Spleen (tissue), 13 donors: Measurements from ENCODE around the gene ABI3. TPM values are rescaled to one million over a fixed set of nuclear protein-coding genes. Genes with fewer than 3 reads are reported as not detected.

Experiments
- DNase-seq: peaks from one replicate; pipeline ENCODE4 v3.0.0-alpha.2; 2020
- H3K27ac ChIP-seq, 8 donors: fragments of 200-600 bp; sonication (generic) in 7 of 8; 1 replicate in 4 of 8; 2 replicates in 4 of 8; pipeline versions ENCODE4 v1.5.0 to v1.8.0; 2016 to 2021; ENCODE audit warnings: inconsistent platforms in 4 of 8, mild to moderate bottlenecking in 4 of 8, moderate library complexity in 1 of 8
- H3K27me3 ChIP-seq, 7 donors: fragments of 200-600 bp; sonication (generic) in 6 of 7; replicated peaks in 1 of 7; 1 replicate in 4 of 7; 2 replicates in 3 of 7; pipeline versions ENCODE4 v1.5.0 to v1.8.0; 2016 to 2021; ENCODE audit warnings: inconsistent platforms in 3 of 7, mild to moderate bottlenecking in 1 of 7
- H3K36me3 ChIP-seq, 6 donors: fragments of 200-600 bp; sonication (generic) in 5 of 6; 1 replicate in 4 of 6; 2 replicates in 2 of 6; pipeline versions ENCODE4 v1.5.0 to v1.8.0; 2016 to 2021; ENCODE audit warnings: inconsistent platforms in 2 of 6
- H3K4me1 ChIP-seq, 6 donors: fragments of 200-600 bp; sonication (generic) in 5 of 6; 1 replicate in 3 of 6; 2 replicates in 3 of 6; pipeline versions ENCODE4 v1.5.0 to v1.8.0; 2016 to 2021; ENCODE audit warnings: inconsistent platforms in 3 of 6
- H3K4me3 ChIP-seq, 8 donors: fragments of 200-600 bp; sonication (generic) in 7 of 8; 1 replicate in 4 of 8; 2 replicates in 4 of 8; pipeline versions ENCODE4 v1.5.0 to v1.8.0; 2016 to 2021; ENCODE audit warnings: inconsistent platforms in 4 of 8, mild to moderate bottlenecking in 4 of 8, moderate library complexity in 2 of 8
- H3K9me3 ChIP-seq, 8 donors: fragments of 200-600 bp; sonication (generic) in 7 of 8; 1 replicate in 4 of 8; 2 replicates in 4 of 8; pipeline versions ENCODE4 v1.5.0 to v1.8.0; 2016 to 2021; ENCODE audit warnings: inconsistent platforms in 4 of 8
- CTCF ChIP-seq, 11 experiments: fragments of 200-600 bp in 7 of 11; fragments of 450-650 bp in 4 of 11; sonication (generic) in 4 of 11; IDR thresholded peaks in 8 of 11; conservative IDR thresholded peaks in 3 of 11; 1 replicate in 7 of 11; 2 replicates in 4 of 11; pipeline versions ENCODE4 v1.4.0 to v1.8.0; 2016 to 2021; ENCODE audit warnings: antibody characterized with exemption in 11 of 11, inconsistent platforms in 4 of 11, mild to moderate bottlenecking in 1 of 11
- POLR2A ChIP-seq, 3 donors: fragments of 450-650 bp; IDR thresholded peaks; one replicate each; pipeline ENCODE4 v1.5.1; 2017; ENCODE audit warnings: antibody characterized with exemption in 3 of 3, mild to moderate bottlenecking in 1 of 3
- POLR2AphosphoS5 ChIP-seq, 3 donors: sonication (generic); formaldehyde crosslinking; IDR thresholded peaks; one replicate each; pipeline ENCODE4 v1.5.1; 2017; ENCODE audit warnings: antibody characterized with exemption in 3 of 3
- WGBS, 5 donors: extraction: QIAGEN DNeasy Blood & Tissue Kit in 3 of 5; methylation state at CpG; one replicate each; pipeline versions ENCODE4 v1.1.5 to v1.1.7; 2013 to 2018; 5-methylcytosine and 5-hydroxymethylcytosine counted together
- intact Hi-C: fragments of 100-400 bp; cut with DNase I; formaldehyde crosslinking; loops from one replicate; pipeline ENCODE4 v1.15.0; 2023; ENCODE audit warnings: low total_unique reads
- long read RNA-seq, 2 donors: transcript quantifications; one replicate each; lab custom pipeline, GENCODE V29; 2026
- polyA plus RNA-seq, 3 donors: library from polyadenylated mRNA; stranded (reverse); fragments of 200-250 nt; gene quantifications; one replicate each; pipeline ENCODE4 v1.2.1, GENCODE V29; 2013
- total RNA-seq, 7 donors: library from RNA; depleted of rRNA in 3 of 7; stranded (reverse); fragments of >200 nt in 3 of 7; fragmentation: NEBNext Ultra II Directional in 4 of 7; extraction: Animal tissue kit (Norgen Biotek cat#: 25700) in 4 of 7; gene quantifications; one replicate each; pipeline versions ENCODE4 v1.1.0 to v1.2.1, GENCODE V29; 2016 to 2021
- donor health status: healthy with polysubstance abuse.
- donor health status: DM: no; HTN: no; CAD: no; lungs with moderate emphysema.
- donor health status: DM: no; HTN: no; CAD: no.
- donor health status: Bipolar disorder and iron deficiency.
- donor health status: healthy.
- donor health status: DM: no; HTN: no; CAD: no.
- donor health status: DM: yes; HTN: yes; CAD: no.

Gene ABI3
- 100 to 1,000 TPM in 2 of 7 donors, 10 to 100 TPM in 5; 74.0 to 121 (median 87.2) TPM for total RNA-seq
- polyA plus RNA-seq, result 10 to 100 TPM; 51.3 to 94.7 (median 56.6) TPM
- long read RNA-seq, donor 1, transcript ABI3-201 (8 exons, 2,109 nt), result major isoform, 16 of 28 reads
- long read RNA-seq, donor 1, partial matches to known transcripts, result 12 of 28 reads
- long read RNA-seq, donor 1, other reads (novel, unspliced or antisense), result 0 of 28 reads
- long read RNA-seq, donor 2, transcript ABI3-201 (8 exons, 2,109 nt), result major isoform, 11 of 13 reads
- long read RNA-seq, donor 2, partial matches to known transcripts, result 0 of 13 reads
- long read RNA-seq, donor 2, other reads (novel, unspliced or antisense), result 0 of 13 reads

GRCh38 chr17:49210158-49211029, at the start of gene ABI3, which contains the start of gene GNGT2:
Gene ABI3, plus strand, starts transcription at chr17:49210707. Its CDS starts 18 bp downstream, at chr17:49210725.
Gene GNGT2, minus strand, starts transcription at chr17:49210574. Its CDS starts 3,152 bp downstream, at chr17:49207422.
- DNase-seq, result peak; percentile 91
- Histone ChIP-seq H3K9me3 (no peaks in the 10 kb centered on the region), H3K27me3 (no peaks in the 10 kb centered on the region), H3K4me1 (peaks cover 41 to 86% (median 76%) of the 10 kb centered on the region in 6 donors), H3K36me3 (peaks cover 0 to 29% (median 0%) of the 10 kb centered on the region in 6 donors), H3K4me3 (peak within 1 kb of the TSS; percentile 58 to 88 (median 76)), H3K27ac (peak within 1 kb of the TSS; percentile 71 to 94 (median 87))
- TF ChIP-seq CTCF (IDR thresholded peaks at IDR 0.05 in 8 of 11, conservative IDR thresholded peaks at IDR 0.05 in 3 of 11) (no peak), POLR2AphosphoS5 (IDR thresholded peaks at IDR 0.05) (peak; percentile 82 to 97 (median 96)), POLR2A (IDR thresholded peaks at IDR 0.05) (peak in 2 of 3 donors; percentile 85 to 95)
- WGBS, 5 donors, result 8 to 26% (median 13%) methylated on average over 21 to 22 of the region's 22 CpGs
- intact Hi-C loops, result no loop called here

- no peak for DNase-seq
- no peak overlapping the region for H3K4me3 ChIP-seq
- H3K9me3 ChIP-seq, result no peaks in the 10 kb centered on the region
- H3K4me1 ChIP-seq, result no peaks in the 10 kb centered on the region
- H3K27me3 ChIP-seq, result peaks cover 0 to 55% (median 4%) of the 10 kb centered on the region in 7 donors
- H3K36me3 ChIP-seq, result no peaks in the 10 kb centered on the region
- no peak overlapping the region for H3K27ac ChIP-seq
- 65 to 84% (median 76%) methylated on average over 4 of the region's 4 CpGs for WGBS, 5 donors
- intact Hi-C loops, result no loop called here
- TF ChIP-seq POLR2AphosphoS5 (IDR thresholded peaks at IDR 0.05), result no peak
- TF ChIP-seq POLR2A (IDR thresholded peaks at IDR 0.05), result no peak
- TF ChIP-seq CTCF (IDR thresholded peaks at IDR 0.05 in 8 of 11, conservative IDR thresholded peaks at IDR 0.05 in 3 of 11), result no peak
Observed at GRCh38 chr17:49162866-49163265, 47.6 kb upstream of the ABI3 start.

- H3K4me1 ChIP-seq, result no peaks in the 10 kb centered on the region
- DNase-seq, result no peak
- H3K27ac ChIP-seq, result no peak overlapping the region
- H3K36me3 ChIP-seq, result no peaks in the 10 kb centered on the region
- H3K9me3 ChIP-seq, result no peaks in the 10 kb centered on the region
- TF ChIP-seq CTCF (IDR thresholded peaks at IDR 0.05 in 8 of 11, conservative IDR thresholded peaks at IDR 0.05 in 3 of 11) (no peak), POLR2A (IDR thresholded peaks at IDR 0.05) (no peak), POLR2AphosphoS5 (IDR thresholded peaks at IDR 0.05) (no peak)
- no peak overlapping the region for H3K4me3 ChIP-seq
- H3K27me3 ChIP-seq, result peaks cover 0 to 56% (median 6%) of the 10 kb centered on the region in 7 donors
- WGBS, 5 donors, result 76 to 92% (median 88%) methylated on average over 2 of the region's 2 CpGs
- intact Hi-C loops, result no loop called here
Observed at GRCh38 chr17:49165143-49165542, 45.4 kb upstream of the ABI3 start.
